EL (cell line): ENCODE data around the gene COG7.

Experiments
- DNase-seq: peaks from one replicate; pipeline ENCODE4 v3.0.0-alpha.2; 2016

The COG7 gene

GRCh38 chr16:23355106-23355670 is 97.8 kb downstream of the COG7 start:
- no peak for DNase-seq

- no peak for DNase-seq
Observed at GRCh38 chr16:23354246-23354645, 98.7 kb downstream of the COG7 start.

GRCh38 chr16:23353440-23353839 is 99.5 kb downstream of the COG7 start:
- DNase-seq, result no peak

- DNase-seq, result no peak
Observed at GRCh38 chr16:23351360-23351759, 101.6 kb downstream of the COG7 start.

- no peak for DNase-seq
Observed at GRCh38 chr16:23348579-23349469, 104.2 kb downstream of the COG7 start.

GRCh38 chr16:23345237-23345636 is 107.8 kb downstream of the COG7 start:
- no peak for DNase-seq

GRCh38 chr16:23343643-23344612 is 109.1 kb downstream of the COG7 start:
- DNase-seq, result no peak

- DNase-seq, result no peak
Observed at GRCh38 chr16:23342083-23342640, 110.8 kb downstream of the COG7 start.

- DNase-seq, result no peak
Observed at GRCh38 chr16:23339787-23340186, 113.2 kb downstream of the COG7 start.
